Measurements from ENCODE around the gene SMNDC1.
"Not testable (repeated sequence)": the region's sequence is repeated elsewhere in the genome, so short reads cannot be mapped to it uniquely, and the experiment has no call there.

SMNDC1 gene

DNA sequence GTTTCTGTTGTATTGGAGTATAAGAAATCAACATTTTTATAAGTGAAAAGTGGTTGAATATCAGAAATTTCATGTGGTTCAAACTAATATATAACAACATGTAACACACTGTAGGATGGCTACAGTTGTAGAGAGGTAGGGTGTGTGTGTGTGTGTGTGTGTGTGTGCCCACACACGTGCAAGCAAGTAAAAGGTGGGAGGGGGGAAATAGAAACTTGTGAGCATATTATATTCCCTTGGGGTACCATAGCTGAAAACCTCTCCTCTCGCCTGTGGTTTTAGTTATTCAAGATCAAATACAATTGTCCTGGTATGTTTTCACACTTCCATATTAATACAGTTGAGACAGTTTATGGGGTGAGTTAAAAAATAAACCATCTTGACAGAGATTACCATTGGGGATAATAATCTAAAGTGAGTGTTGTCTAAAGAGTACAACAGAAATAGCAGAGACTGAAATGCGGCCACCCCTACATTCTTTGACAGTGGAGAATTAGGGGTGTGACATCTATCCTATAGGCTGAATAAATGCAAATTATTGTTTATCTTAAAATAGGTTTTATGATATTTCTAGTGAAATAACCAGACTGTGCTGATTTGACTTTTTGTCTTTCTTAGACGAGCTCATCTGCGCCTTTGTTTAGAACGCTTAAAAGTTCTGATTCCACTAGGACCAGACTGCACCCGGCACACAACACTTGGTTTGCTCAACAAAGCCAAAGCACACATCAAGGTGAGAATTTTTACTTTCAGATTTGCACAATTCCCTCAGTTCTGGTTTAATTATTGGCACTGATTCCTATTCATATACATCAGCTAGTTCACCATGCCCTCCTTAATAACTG, 25.9 kb downstream of the SMNDC1 start:
- no peak for DNase-seq

DNA sequence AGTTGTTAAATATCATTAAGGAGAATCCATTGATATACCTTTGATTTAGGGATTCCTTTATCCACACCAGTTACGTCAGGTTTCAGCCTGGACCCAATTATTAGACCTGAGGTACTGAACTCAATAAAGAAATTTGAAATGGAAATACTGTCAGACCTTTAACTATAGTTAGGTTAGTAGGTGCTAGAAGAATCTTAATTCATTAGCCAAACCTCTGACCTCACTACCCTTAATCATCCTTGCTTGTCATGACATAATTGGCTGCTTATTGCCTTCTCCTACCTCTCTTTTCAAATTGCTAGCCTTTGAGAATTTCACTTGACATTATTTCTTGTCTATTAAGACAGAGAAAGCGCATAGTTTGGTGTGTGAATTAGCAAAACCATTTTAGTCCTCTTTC, 27.1 kb downstream of the SMNDC1 start:
- DNase-seq = no peak

DNA sequence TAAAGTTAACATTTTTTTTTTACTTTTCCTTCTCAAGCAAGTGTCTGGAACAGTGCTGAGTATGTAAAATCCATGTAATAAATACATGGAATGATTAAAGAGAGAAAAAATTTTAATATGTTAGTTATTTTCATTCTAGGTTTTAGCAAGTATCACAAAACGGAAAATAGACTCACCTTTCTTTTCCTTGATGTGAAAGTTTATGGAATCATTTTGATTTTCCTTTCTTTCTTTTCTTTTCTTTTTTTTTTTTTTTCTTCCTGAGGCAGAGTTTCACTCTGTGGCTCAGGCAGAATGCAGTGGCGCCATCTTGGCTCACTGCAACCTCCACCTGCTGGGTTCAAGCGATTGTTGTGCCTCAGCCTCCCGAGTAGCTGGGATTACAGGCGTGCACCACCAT, 28.1 kb downstream of the SMNDC1 start:
- no peak for DNase-seq

DNA sequence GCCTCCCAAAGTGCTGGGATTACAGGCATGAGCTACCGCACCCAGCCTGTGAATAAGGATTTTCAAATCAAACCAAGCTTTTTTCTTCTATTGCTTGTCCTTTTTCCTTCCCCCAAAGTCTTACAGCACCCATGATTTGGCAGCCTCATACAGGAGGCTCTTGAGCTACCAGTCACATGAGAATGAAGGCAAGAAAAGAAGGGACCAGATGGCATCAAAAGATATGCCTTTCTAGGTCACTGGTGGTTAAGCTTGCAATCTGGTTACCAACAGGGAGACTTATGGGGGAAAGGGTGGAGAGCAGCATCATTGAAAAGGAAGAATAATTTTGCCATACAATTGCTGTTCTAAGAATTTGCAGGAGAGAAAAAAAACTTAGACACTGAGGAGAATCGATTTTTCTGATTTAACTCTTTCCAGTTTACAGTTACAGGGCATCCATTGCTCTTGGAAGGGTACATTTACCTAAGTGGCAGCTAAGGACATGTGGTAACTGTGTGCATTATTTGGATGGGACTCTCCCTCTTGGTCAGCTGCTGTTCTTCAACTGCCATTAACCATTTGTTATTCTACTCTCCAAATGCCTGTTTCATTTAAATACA, 29.5 kb downstream of the SMNDC1 start:
- DNase-seq = no peak

DNA sequence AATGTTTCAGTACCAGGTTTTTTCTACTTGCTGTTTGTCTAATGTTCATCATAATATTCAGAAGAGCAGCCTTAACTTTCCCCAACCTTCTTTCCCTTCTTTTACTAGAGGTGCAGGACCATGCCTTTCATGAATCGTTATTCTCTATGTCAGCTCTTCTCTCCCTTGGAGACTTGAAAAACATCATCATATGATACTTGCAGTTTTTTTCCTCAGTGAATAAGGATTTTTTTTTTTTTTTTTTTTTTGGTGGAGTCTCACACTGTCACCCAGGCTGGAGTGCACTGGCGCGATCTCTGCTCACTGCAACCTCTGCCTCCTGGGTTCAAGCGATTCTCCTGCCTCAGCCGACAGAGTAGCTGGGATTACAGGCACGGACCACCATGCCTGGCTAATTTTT, 30.1 kb downstream of the SMNDC1 start:
- DNase-seq = no peak

DNA sequence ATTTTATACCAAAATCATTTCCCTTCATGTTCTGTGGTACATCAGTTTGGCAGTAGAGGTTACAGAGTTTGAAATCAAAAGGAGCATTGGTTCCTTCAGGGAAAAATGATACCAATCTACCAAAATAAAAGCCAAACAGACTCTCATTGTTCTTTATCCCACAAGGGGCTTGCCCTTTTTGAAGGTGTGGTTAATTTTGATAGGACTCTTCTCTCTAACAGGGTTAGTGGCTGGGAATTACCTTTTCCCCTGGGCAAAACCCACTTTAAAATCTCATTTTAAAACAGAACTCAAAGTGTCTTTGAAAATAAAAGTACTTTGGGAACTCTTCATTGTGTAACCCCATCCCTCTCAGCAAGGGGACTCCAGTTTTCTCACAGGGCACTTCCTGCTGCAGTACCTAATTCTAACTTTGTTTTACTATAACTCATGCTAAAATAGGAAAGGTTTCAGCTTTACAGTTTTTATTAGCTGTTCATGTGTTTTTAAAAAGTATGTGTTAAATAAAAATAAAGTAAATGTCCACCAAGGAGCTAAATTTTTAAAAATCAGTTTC, 30.6 kb downstream of the SMNDC1 start:
- no peak for DNase-seq

DNA sequence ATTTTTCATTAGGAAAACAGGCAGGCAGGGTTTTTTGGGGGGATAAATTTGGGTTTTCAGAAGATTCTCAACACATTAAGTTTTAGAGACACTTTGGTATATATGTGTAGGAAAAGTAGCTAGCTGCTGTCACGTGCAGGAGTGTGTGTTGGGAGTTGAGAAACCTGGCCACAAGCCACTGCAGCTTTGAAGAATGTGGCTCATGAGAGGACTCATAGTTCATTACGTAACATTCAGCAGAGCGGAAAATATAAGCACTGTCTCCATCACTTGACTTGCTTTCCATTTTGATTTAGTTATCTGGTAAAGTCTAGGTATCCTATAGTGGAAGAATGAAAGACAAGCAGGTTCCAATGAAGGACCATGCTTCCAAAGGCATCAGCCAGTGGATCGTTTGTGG, 31.2 kb downstream of the SMNDC1 start:
- no peak for DNase-seq

DNA sequence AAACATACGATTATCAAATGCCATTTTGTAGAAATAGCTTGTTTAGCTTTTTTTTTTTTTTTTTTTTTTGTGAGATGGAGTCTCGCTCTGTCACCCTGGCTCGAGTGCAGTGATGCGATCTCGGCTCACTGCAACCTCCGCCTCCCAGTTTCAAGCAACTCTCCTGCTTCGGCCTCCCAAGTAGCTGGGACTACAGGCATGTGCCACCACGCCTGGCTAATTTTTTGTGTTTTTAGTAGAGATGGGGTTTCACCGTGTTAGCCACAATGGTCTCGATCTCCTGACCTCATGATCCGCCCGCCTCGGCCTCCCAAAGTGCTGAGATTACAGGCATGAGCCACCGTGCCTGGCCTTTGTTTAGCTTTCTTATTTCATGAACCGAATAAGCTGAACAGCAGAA, 31.7 kb downstream of the SMNDC1 start:
- not testable (repeated sequence) for DNase-seq

DNA sequence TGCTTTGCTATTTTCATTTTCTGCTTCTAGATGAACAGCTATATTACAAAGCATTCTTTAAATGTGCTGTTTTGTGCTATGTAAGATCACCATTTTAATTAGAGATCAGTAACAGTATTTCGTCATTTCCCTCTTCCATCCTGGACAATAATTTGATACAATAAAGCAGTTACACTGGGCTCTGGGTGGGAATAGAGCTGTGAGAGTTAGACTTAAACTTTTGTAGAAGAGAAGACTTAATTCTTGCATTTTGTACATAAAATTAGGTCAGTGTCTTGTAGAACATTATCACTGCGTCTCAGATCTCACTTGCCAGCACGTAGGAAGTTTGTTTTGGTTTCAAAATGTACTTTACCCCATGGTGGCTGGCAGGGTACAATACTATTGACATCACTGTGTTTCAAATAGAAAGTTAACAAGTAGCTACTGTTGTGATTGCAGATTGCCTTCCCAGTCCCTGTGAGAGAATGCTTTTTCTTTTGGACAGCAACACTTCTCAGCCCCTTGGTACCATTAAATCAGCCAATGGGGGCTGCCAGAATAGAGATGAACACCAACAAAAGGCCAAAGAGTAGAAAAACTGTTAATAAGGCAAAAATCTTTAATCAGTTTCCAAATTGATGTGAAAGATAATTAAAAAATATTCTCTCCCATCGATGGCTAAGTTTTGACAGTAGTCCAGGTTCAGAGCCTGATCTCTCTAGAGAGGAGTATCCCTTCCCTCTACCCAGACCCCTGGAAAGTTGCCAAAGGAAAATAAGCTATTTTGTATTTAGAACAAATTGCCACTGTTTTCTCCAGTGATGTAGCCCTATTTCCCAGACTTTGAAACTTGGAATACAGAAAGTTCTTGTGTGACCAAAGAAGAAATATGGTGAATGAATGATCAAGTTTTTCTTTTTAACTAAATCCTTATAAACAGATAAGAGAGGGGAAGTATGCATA, 35.1 kb downstream of the SMNDC1 start:
- DNase-seq = no peak

DNA sequence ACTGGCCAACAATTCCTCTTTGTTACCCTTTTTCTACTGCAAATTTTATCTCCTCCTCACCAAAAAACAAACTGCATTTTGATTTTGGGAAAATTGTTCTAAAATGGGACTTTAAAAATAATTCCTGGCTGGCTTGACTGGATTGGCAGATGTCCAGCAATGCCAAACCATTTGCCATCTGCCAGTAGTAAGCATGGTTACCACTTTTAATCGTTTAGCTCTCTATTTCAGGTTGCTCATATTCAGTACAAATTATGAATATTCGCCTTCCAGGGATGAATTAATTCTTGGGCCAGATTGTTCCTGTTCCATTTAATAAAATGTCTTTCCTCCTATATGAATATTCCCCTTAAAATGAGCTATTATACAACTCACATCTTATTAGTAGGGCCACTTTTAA, 35.7 kb downstream of the SMNDC1 start:
- DNase-seq = no peak

DNA sequence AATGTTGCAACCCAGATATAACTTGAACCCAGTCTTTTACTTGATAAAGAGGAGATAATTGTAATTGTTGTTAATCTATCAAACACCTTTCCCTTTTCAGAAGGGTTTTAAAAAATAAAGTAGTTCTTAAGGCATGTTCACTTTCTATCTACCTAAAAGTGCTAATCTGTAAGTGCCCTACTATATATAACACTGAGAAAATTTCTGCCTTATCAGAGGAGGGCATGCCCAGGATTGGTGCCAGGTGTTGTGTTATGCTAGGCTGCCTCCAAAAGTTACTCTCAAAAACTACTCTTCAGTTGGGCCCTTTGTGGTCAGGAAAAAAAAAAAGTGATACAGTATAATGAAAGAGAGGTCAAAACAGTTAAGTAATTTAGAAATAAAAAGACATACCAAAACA, 36.3 kb downstream of the SMNDC1 start:
- no peak for DNase-seq

DNA sequence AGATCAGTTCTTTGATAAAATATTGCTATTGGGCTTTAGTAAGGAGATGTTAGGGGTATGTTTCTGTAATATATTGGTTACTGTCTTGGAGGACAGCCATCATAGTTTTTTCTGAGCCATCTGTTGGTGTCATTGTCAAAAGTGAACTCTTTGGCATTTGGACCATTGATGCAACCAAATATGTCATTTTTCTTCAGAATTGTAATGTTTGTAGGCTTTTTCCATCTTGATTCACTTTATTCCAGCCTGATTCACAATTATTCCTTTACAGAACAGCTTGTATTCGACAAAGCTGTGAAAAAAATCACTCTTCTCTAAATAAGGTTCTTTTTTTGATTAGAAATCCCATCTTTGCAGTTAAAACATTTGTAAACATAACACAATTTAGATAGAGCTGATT, 37.4 kb downstream of the SMNDC1 start:
- no peak for DNase-seq

DNA sequence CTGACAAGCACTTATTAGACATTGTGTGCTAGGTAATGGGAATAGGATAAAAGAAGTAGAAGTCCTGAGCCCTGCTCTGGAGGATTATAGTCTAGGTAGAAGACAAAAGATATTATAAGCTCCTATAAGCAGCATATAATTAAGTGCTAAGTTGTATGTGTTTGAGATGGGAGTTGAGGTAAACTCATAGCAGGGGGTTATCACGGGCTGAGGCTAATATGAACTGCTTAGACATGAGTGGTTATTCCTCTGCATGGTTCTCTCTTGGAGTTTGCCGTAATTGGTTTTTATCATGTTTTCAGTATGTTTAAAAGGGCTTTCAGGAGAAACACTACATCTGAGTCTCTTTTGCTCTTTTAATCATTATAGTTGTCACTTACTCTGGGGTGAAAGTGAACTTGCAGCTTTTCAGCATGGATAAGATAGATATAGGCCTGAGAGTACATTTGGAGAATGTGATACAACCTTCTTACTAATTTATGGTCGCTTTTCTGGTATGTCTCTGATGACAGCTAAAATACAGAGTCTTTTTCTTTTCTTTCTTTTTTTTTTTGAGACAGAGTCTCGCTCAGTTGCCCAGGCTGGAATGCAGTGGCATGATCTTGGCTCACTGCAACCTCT, 39.0 kb downstream of the SMNDC1 start:
- no peak for DNase-seq

DNA sequence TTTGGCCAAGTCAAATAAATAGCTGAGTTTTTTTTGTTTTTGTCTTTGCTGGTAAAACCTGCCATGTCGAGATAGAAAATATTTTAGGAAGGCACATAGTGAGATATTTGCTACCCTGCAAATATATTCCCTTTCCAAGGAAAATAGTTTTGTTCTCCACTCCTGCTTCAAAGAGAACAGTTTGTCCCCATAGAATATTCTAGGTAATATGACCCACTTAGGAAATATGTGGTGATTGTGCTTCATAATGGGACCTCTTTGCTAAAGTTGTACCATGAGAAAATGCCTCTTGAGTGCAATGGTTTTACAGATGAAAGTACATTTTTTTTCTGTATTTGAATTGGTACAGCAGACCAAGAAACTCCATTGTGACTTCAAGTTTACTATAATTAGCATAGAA, 41.6 kb downstream of the SMNDC1 start:
- no peak for DNase-seq

DNA sequence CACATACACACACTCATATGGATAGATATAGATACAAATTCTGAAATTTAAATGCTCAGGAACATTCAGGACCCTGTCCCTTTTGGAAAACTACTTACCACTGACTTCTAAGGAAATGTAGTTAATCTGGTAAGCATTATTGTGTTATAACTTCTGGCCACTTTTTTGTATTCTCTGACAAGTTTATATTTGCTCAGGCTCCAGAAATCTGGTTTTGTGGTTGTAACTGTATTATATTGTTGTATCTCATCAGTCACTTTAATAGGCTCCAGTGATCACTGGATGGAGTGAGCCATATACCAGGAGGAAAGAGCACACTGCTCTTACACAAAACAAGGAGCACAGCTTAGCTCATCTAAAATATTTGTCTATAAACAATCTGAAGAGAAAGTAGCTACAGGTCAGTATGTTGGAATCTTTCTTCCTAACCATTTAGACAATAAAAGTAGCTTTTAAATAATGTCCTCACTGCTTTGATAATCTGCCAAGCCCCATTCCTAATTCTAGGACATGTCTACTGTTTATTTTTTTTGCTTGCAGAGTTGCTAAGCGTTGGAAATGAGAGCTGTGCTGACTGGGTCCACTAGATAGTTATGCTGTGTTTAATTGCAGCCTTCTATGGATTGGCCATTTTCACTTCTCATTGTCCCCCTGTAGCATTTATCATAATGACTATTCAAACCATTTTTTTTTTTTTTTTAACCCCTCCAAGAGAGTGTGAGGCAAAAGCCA, 43.8 kb downstream of the SMNDC1 start:
- no peak for DNase-seq

DNA sequence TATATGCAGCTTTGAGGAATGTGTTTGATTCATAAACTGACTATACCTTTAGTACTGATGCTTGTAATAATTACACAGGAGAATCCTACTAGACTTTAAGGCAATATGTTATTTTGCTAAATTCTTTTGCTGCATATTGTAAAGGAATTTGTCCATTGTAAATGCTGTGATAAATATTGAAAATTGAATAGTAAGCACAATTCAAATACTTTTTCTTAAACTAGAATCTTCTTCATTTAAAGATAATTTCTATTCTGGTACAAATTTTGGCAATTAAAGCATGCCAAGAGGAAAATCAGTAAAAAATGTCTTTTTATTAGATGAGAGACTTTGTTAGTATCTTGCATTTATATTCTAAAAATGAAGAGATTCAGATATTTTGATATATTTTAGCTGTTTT, 45.4 kb downstream of the SMNDC1 start:
- DNase-seq = no peak

DNA sequence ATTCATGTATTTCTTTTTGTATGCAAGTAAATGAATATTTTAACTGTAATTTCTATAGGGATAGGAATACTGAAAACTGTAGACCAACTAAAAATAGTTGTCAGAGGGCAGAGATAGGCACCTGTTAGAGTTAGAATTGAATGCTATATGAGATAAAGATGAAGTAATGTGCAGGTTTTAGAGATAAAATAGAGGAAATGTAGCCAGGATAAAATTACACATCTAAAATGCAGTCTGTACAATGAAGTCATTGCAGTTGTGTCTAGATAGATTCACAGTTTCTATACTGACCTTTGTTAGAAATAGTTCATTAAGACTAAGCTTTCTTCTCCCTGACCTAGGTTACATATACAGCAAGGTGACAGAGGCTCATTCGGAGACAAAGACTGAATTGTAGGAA, 46.2 kb downstream of the SMNDC1 start:
- no peak for DNase-seq

DNA sequence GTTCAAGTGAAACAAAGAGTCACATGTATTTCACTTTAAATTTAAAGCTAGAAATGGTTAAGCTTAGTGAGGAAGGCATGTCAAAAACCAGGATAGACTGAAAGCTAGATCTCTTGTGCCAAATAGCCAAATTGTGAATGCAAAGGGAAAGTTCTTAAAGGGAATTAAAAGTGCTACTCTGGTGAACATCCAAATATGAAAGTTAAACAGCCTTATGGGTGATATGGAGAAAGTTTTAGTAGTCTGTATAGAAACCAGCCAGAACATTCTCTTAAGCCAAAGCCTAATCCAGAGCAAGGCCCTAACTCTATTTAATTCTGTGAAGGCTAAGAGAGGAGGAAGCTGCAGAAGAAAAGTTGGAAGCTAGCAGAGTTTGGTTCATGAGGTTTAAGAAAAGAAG, 50.3 kb downstream of the SMNDC1 start:
- DNase-seq = no peak

DNA sequence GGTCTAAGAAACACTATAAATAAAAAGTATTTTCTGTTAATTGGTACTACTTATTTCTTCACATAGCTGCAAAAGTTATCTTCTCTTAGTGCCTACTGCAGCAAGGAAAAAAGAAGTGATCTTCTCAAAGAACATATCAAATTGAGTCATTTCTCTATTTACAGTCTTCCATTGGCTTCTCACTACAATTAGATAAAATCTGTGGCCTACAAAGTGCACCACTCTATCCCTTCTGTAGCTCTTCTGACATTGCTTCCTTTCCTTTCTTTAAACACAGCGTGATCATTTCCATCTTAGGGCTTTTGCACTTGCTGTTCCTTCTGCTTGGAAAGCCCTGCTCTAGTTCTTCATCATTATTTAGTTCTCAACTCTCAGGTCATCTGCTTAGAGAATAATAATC, 52.6 kb downstream of the SMNDC1 start:
- DNase-seq = no peak

DNA sequence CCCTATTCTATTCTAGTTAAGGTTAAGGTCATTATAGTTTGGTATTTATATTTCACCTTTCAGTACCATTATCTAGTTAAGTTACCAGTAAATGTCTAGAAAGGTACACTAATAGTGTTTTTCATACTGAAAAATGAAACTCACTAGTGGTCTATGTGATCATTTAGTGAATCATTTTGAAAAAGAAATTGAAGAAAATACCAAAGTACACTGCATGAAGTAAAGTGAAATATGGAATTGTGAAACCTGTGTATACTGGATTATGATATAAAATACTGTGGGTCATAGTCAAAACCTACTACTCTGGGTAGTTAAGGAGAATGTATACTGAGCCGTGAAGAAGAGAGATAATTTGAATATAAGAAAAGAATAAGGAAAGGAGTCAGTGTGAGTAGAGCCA, 53.3 kb downstream of the SMNDC1 start:
- not testable (repeated sequence) for DNase-seq

DNA sequence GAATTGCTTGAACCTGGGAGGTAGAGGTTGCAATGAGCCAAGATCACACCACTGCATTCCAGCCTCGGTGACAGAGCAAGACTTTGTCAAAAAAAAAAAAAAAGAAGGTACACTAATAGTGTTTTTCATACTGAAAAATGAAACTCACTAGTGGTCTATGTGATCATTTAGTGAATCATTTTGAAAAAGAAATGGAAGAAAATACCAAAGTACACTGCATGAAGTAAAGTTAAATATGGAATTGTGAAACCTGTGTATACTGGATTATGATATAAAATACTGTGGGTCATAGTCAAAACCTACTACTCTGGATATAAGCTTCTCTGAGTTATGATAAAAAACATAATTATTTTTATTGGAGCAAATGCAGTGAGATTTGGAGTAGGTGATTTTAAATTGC, 55.2 kb downstream of the SMNDC1 start:
- DNase-seq = not testable (repeated sequence)

DNA sequence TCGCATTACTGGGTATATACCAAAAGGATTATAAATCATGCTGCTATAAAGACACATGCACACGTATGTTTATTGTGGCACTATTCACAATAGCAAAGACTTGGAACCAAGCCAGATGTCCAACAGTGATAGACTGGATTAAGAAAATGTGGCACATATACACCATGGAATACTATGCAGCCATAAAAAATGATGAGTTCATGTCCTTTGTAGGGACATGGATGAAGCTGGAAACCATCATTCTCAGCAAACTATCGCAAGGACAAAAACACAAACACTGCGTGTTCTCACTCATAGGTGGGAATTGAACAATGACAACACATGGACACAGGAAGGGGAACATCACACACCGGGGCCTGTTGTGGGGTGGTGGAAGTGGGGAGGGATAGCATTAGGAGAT, 56.9 kb downstream of the SMNDC1 start:
- DNase-seq = not testable (repeated sequence)
